GM21381 (cell line): ENCODE measurements around the gene PRR29.
"Not testable (repeated sequence)": the region's sequence is repeated elsewhere in the genome, so short reads cannot be mapped to it uniquely, and the experiment has no call there.

Source experiments
- ATAC-seq: cut with Tn5 transposase; IDR thresholded peaks from one replicate; pipeline ENCODE4 v1.9.1; 2021; ENCODE audit warnings: mild to moderate bottlenecking, moderate library complexity; ENCODE audit not compliant: unreplicated experiment

The PRR29 gene

DNA sequence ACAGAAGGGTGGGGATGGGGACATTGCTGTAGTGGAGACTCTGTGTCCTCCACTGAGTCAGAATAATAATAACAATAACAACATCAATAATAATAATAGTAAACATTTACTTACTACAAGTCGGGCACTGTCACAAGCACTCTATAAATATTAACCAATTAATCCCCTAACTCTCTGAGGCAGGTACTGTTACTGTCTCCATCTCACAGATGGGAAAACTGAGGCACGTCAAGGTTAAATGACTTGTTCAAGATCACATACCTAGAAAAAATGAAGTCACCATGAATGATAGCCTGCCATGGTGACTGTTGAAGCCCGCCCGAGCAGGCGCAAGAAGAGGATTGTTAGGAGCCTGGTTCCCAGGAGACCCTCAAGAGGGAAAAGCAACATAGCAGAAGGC, 10.2 kb downstream of the PRR29 start:
- no peak for ATAC-seq

GRCh38 chr17:64008830-64009229, 10.7 kb downstream of the PRR29 start:
- ATAC-seq: no peak

DNA sequence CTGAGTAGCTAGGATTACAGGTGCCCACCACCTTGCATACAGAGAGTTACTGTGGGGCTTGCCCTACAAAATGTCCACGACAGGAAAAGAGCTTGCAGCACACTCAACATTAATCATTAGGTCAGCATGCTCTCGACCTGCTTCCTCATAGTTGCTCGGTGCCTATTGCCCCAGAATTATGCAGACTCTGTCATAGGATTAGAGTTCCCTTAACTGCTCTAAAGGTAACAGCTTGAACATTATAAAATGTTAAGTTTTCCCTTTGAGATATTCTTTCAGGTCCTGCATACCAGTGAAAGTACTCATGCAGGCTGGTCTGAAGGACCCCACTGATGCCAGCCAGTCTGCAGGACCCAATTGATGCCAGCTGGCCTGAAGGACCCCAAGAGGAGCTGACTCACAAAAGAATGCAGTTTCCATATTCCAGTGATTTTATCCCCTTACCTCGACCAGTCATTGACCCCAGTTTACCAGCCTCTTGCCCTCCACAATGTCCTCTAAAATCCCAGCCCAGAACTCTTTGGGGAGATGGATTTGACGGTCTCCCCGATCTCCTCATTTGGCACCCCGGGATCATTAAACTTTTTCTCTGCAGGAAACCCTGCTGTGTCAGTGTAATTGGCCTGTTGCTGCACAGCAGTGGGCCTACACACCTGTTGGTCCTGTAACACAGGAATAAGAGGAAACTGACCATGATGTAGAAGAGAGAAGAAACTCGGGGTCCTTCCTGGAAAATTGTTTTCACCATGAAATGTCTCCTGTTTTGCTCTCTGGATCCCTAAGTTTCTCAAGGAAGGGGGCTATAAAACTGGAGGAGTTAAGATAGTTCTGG, 11.6 kb downstream of the PRR29 start:
- ATAC-seq: no peak

- ATAC-seq: no peak
These were observed 17.3 kb downstream of the PRR29 start for GRCh38 chr17:64015447-64015846.

GRCh38 chr17:64016231-64016784, 18.2 kb downstream of the PRR29 start:
- no peak for ATAC-seq

- ATAC-seq: no peak
These were observed 18.8 kb downstream of the PRR29 start for GRCh38 chr17:64016974-64017373.

DNA sequence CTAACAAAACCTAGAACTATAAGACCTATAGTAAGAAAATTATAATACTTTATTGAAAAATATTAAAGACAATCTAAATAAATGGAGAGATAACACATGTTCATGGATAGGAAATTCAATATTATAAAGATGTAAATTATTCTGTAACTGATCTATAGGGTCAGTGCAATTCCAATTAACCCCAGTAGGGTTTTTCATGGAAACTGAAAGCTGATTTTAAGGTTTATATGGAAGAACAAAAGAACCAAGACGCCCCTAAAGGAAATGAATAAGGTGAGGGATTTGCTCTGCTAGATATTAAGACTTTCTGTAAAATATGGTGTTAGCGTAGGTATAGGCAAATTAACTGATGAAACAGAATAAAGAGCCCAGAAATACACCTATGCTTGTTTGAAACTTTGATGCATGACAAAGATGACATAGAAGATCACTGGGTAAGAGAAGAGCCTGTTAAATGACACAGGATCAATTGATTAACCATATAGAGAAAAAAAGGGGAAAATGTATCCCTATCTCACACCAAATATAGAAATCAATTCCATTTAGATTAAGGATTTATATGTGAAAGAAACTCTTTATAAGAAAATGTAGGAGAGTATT, 19.3 kb downstream of the PRR29 start:
- no peak for ATAC-seq

DNA sequence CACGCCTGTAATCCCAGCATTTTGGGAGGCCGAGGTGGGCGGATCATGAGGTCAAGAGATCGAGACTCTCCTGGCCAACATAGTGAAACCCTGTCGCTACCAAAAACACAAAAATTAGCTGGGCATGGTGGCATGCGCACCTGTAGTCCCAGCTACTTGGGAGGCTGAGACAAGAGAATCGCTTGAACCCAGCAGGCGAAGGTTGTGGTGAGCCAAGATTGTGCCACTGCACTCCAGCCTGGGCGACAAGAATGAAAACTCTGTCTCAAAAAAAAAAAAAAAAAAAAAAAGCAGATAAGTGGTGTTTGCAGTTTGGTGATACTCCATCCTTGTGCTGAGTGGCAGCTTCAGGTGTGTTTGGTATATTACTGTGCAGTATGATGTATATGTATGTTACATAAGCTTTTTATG, 21.4 kb downstream of the PRR29 start:
- ATAC-seq: not testable (repeated sequence)

GRCh38 chr17:64020056-64020766, 22.1 kb downstream of the PRR29 start, which contains the start of gene ICAM2:
TSS of gene ICAM2 (minus strand) at chr17:64020633. CDS start at chr17:64006691, 13,942 bp downstream.
- peak; percentile 62 for ATAC-seq

GRCh38 chr17:64022611-64023063, 24.5 kb downstream of the PRR29 start:
- ATAC-seq: no peak

DNA sequence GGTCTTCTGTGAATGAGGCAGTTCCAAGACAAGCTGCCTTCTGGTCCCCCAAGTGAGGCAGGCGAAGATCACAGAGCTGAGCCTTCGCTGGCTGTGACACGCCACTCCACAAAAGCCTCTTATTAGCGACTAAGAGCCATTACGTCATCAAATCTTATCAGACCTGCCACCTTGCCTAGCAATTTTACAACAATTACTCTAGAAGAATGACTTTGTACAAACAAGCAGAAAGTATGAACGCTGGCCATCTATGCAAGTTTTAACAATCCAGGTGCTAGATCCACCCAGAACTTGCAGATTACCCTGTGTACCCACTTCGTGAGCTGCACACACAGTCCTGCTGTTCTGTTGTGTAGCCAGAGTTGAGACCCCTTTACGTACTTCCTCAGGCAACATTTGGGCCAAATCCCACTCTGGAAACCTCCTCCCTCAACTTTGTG, 26.1 kb downstream of the PRR29 start:
- no peak for ATAC-seq

- ATAC-seq: no peak
These were observed 26.9 kb downstream of the PRR29 start for GRCh38 chr17:64024781-64025731.

GRCh38 chr17:64025732-64026294, 27.7 kb downstream of the PRR29 start:
- peak; percentile 67 for ATAC-seq

GRCh38 chr17:64028874-64029464, 30.8 kb downstream of the PRR29 start:
- ATAC-seq: no peak

DNA sequence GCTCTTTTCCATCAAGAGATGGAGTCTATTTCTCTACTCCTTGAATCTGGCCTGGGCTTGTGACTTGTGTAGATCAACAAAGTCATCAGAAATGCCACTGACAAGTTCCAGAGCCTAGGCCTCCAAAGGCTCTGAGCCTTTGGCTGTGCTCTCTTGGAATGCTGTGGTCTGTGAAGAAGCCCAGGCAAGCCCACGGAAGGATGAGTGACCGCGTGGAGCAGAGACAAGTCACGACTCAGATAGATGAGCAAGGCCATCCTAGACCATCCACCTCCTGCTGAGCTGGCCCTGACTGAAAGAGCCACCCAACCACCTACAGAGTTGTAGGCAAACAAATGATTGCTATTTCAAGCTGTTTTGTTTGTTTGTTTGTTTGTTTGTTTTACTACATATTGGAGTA, 33.9 kb downstream of the PRR29 start:
- no peak for ATAC-seq

DNA sequence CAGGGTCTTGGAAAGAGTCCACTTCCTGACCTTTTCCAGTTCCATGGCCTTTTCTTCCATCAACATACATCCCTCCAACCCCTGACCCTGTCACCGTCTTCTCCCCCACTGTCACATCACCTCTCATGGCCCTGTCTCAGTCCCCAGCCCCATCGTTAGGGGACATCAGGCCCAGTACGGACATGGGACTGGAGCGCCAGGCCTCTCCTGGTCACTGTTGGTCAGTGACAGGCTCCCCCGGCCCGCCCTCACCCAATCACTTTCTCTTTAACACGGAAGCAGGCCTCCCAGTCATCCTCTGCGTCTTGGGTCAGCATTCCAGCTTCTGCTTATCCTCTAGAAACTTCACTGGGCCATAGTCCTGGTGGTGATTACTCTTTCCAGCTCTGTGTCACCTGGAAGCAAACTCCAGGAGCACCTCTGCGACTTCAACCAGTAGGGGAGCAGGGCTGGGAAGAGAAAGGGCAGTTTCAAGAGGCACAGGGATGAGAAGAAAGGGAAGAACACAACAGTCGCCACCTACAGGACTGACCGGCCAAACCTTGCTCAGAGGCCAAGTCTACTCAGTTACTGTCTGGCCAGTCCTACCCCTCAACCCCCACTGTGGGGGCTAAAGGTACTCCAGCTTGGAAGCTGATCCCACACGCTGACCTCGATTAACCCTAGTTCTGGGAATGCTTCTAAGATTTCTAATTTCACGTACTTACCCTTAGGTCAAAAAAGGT, 38.2 kb downstream of the PRR29 start:
- ATAC-seq: no peak

DNA sequence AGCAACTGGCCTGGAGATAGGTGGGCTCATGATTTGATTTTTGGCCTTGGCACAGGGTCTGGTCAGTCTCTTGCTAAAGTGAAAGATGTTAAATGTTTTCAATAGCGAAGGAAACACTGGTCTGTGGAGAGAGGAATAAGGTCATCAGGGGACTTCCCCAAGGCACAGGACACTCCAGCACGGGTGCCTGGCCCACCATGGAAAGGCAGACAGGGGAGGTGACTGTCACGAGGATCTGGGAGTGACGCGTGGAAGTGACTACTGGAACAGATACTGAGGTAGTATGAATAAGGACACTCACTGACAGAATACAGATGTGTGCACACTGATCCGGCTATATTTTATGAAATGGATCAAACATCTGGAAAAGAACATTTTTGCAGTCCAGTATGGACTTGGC, 39.0 kb downstream of the PRR29 start:
- no peak for ATAC-seq

GRCh38 chr17:64037802-64038201, 39.7 kb downstream of the PRR29 start:
- no peak for ATAC-seq
